Gastroesophageal sphincter (tissue), 3 donors: ENCODE results near the gene THRAP3.
"Not testable (repeated sequence)": the region's sequence is repeated elsewhere in the genome, so short reads cannot be mapped to it uniquely, and the experiment has no call there.

Source experiments
- EP300 ChIP-seq: sonication (generic); formaldehyde crosslinking; IDR thresholded peaks from one replicate; pipeline ENCODE4 v1.6.1; 2017; ENCODE audit warnings: antibody characterized with exemption, mild to moderate bottlenecking
- POLR2A ChIP-seq, 2 donors: fragments of 450-650 bp; IDR thresholded peaks; one replicate each; pipeline ENCODE4 v1.6.1; 2017; ENCODE audit warnings: antibody characterized with exemption in 2 of 2, mild to moderate bottlenecking in 2 of 2, moderate library complexity in 1 of 2
- POLR2AphosphoS5 ChIP-seq: sonication (generic); formaldehyde crosslinking; IDR thresholded peaks from one replicate; pipeline ENCODE4 v1.6.1; 2017; ENCODE audit warnings: antibody characterized with exemption
- TF ChIP-seq, protein P1 (sequence below), 4 experiments: fragments of 200-600 bp in 2 of 4; fragments of 450-650 bp in 2 of 4; sonication (generic) in 1 of 4; IDR thresholded peaks; one replicate each; pipeline ENCODE4 v1.5.1; 2017 to 2019; ENCODE audit warnings: antibody characterized with exemption in 4 of 4, mild to moderate bottlenecking in 2 of 4, moderate library complexity in 2 of 4

DNA sequence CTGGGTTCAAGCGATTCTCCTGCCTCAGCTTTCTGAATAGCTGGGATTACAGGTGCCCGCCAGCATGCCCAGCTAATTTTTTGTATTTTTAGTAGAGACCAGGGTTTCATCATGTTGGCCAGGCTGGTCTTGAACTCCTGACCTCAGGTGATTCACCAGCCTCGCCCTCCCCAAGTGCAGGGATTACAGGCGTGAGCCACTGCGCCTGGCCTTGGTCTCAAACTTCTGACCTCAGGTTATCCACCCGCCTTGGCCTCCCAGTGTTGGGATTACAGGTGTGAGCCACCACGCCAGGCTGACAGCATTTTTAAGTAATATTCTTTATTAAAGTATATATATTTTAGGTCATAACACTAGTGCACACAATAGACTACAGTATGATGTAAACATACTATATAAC is 2.3 kb upstream of the THRAP3 start:
- TF ChIP-seq, protein P1, sequence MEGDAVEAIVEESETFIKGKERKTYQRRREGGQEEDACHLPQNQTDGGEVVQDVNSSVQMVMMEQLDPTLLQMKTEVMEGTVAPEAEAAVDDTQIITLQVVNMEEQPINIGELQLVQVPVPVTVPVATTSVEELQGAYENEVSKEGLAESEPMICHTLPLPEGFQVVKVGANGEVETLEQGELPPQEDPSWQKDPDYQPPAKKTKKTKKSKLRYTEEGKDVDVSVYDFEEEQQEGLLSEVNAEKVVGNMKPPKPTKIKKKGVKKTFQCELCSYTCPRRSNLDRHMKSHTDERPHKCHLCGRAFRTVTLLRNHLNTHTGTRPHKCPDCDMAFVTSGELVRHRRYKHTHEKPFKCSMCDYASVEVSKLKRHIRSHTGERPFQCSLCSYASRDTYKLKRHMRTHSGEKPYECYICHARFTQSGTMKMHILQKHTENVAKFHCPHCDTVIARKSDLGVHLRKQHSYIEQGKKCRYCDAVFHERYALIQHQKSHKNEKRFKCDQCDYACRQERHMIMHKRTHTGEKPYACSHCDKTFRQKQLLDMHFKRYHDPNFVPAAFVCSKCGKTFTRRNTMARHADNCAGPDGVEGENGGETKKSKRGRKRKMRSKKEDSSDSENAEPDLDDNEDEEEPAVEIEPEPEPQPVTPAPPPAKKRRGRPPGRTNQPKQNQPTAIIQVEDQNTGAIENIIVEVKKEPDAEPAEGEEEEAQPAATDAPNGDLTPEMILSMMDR (IDR thresholded peaks at IDR 0.05), result not testable (repeated sequence)
- TF ChIP-seq POLR2AphosphoS5; POLR2A (IDR thresholded peaks at IDR 0.05); EP300: not testable (repeated sequence)
